Body of pancreas (tissue), 4 donors: Measurements from ENCODE around the gene SSTR3. TPM values are rescaled to one million over a fixed set of nuclear protein-coding genes. Genes with fewer than 3 reads are reported as not detected.

Source experiments
- ATAC-seq: fragments of 150-250 bp; one replicate; pipeline ENCODE4 v1.9.1; 2016
- DNase-seq, 4 donors: peaks; one replicate each; pipeline ENCODE4 v3.0.0-alpha.2; 2019
- H3K27ac ChIP-seq, 4 donors: fragments of 200-600 bp; sonication (generic); 1 replicate in 3 of 4; 2 replicates in 1 of 4; pipeline versions ENCODE4 v1.5.1 to v1.6.1; 2016 to 2019; ENCODE audit warnings: mild to moderate bottlenecking in 1 of 4, mixed read lengths in 1 of 4, moderate library complexity in 1 of 4
- H3K27me3 ChIP-seq, 2 donors: fragments of 200-600 bp; sonication (generic); one replicate each; pipeline ENCODE4 v1.6.0; 2016; ENCODE audit warnings: mild to moderate bottlenecking in 1 of 2
- H3K36me3 ChIP-seq, 2 donors: fragments of 200-600 bp; sonication (generic); replicated peaks in 1 of 2; 2 replicates each; pipeline ENCODE4 v1.5.1; 2016; ENCODE audit warnings: low read depth in 2 of 2; ENCODE audit not compliant: insufficient read depth in 1 of 2
- H3K4me1 ChIP-seq: fragments of 200-600 bp; sonication (generic); one replicate; pipeline ENCODE4 v1.6.0; 2016
- H3K4me3 ChIP-seq, 2 donors: fragments of 200-600 bp; sonication (generic); 1 replicate in 1 of 2; 2 replicates in 1 of 2; pipeline ENCODE4 v1.5.1; 2016 to 2019
- H3K9me3 ChIP-seq, 3 donors: fragments of 200-600 bp; sonication (generic); 1 replicate in 2 of 3; 2 replicates in 1 of 3; pipeline ENCODE4 v1.5.1; 2016
- POLR2A ChIP-seq, 3 donors: fragments of 450-650 bp; IDR thresholded peaks; one replicate each; pipeline ENCODE4 v1.6.1; 2016; ENCODE audit warnings: antibody characterized with exemption in 3 of 3, mild to moderate bottlenecking in 2 of 3
- WGBS, 2 donors: methylation state at CpG; one replicate each; pipeline ENCODE4 v1.1.5; 2017; 5-methylcytosine and 5-hydroxymethylcytosine counted together
- intact Hi-C: fragments of 100-400 bp; cut with DNase I; formaldehyde crosslinking; loops from one replicate; pipeline ENCODE4 v1.15.1; 2023
- total RNA-seq, 2 donors: library from RNA; depleted of rRNA; stranded (reverse); fragments of >200 nt; gene quantifications; one replicate each; pipeline ENCODE4 v1.1.0, GENCODE V29; 2016
- TF ChIP-seq, protein P1 (sequence below), 7 experiments: fragments of 450-650 bp in 4 of 7; fragments of 200-600 bp in 3 of 7; sonication (generic) in 3 of 7; IDR thresholded peaks; one replicate each; pipeline ENCODE4 v1.5.1; 2016 to 2019; ENCODE audit warnings: antibody characterized with exemption in 7 of 7

SSTR3 gene
- total RNA-seq, 2 donors from 2014 or later, result 1.3 to 4.2 TPM

GRCh38 chr22:37224757-37225420 lies 12.6 kb upstream of the SSTR3 start:
- intact Hi-C loops, result no loop called here
- no peaks in the 10 kb centered on the region for H3K27me3 ChIP-seq
- WGBS, 2 donors, result 50 to 53% methylated on average over 8 of the region's 8 CpGs

GRCh38 chr22:37223965-37224551 lies 11.8 kb upstream of the SSTR3 start:
- Histone ChIP-seq H3K27me3 (no peaks in the 10 kb centered on the region), H3K9me3 (no peaks in the 10 kb centered on the region), H3K4me3 (no peak overlapping the region), H3K4me1 (no peaks in the 10 kb centered on the region), H3K27ac (no peak overlapping the region), H3K36me3 (no peaks in the 10 kb centered on the region)
- intact Hi-C loops, result no loop called here
- DNase-seq, result no peak
- no peak for ATAC-seq
- 64 to 72% methylated on average over 3 of the region's 3 CpGs for WGBS, 2 donors
- TF ChIP-seq POLR2A (IDR thresholded peaks at IDR 0.05), result no peak
- TF ChIP-seq, protein P1, sequence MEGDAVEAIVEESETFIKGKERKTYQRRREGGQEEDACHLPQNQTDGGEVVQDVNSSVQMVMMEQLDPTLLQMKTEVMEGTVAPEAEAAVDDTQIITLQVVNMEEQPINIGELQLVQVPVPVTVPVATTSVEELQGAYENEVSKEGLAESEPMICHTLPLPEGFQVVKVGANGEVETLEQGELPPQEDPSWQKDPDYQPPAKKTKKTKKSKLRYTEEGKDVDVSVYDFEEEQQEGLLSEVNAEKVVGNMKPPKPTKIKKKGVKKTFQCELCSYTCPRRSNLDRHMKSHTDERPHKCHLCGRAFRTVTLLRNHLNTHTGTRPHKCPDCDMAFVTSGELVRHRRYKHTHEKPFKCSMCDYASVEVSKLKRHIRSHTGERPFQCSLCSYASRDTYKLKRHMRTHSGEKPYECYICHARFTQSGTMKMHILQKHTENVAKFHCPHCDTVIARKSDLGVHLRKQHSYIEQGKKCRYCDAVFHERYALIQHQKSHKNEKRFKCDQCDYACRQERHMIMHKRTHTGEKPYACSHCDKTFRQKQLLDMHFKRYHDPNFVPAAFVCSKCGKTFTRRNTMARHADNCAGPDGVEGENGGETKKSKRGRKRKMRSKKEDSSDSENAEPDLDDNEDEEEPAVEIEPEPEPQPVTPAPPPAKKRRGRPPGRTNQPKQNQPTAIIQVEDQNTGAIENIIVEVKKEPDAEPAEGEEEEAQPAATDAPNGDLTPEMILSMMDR (IDR thresholded peaks at IDR 0.05), result no peak

More at GRCh38 chr22:37224757-37225420, 12.6 kb upstream of the SSTR3 start:
- Histone ChIP-seq H3K4me3 (no peak overlapping the region), H3K27ac (no peak overlapping the region), H3K4me1 (peaks cover 4% of the 10 kb centered on the region), H3K9me3 (no peaks in the 10 kb centered on the region), H3K36me3 (no peaks in the 10 kb centered on the region)
- no peak for DNase-seq
- TF ChIP-seq, protein P1 (IDR thresholded peaks at IDR 0.05), result no peak
- ATAC-seq, result no peak

DNA sequence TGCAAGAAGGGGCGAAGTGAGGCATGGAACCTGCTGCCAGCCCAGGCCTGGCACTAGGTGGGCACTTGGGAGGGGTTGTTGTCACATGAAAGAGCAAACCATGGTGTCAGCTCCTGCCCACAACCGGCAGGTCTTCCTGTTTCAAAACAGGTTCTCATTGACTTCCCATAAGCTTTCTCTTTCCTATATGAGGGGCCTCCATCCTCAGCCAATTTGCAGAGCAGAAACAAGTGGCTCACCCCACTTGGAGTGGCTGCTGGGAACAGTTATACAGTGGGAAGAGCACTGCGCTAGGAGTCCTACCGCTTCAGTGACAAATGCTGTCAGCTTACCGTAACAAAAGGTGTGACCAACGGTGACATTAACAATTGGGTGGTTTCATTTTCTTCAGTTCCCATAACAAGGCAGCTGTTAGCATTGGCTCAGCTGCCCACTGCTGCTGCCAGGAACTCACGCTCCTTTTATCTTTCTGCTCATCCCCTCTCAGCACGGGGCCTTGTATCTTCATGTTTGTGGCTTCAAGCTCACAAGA lies 10.2 kb upstream of the SSTR3 start:
- WGBS, 2 donors, result 63 to 69% methylated on average over 7 to 8 of the region's 8 CpGs
- intact Hi-C loops, result no loop called here
- ATAC-seq, result no peak

DNA sequence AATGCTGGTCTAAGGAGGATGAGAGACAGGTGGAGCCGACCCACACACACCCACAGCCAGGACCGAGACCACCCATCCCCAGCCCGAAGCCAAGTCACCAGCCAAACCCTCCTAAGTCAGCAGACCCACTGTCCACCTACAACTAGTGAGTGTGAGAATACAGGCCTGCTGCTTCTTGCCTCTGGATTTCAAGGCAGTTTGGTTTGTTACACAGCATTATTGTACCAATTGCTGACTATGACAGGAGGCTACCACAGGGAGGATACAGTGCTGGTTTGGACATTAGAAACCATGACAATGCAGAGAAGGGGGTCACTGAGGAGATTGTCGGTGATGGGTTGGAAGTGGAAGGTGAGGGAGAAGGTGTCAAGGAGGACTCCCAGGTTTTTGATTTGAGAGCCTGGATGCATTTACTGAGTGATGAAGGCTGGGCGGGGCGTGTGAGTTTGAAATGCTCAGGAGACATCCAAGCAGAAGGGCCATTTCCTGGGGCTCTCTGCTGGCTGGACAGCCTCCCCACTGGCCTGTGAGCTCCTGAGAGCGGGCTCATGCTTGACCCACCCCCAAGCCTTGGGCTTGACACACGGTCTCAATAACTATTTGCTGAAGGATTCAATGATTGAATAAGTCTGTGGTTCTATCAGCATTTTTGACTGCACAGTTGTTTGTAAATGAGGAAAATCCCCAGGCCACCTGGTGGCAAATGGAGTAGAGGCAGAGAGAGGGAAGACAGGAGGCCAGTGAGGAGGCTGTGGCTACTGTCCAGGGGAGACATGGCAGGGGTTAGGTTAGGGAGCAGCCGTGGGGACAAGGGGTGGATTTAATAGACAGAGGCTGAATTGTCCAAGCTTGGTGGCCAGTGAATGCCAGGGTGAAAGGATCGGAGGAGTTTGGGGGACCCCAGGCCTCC lies 9.4 kb upstream of the SSTR3 start:
- H3K4me1 ChIP-seq, result no peaks in the 10 kb centered on the region
- H3K27ac ChIP-seq, result no peak overlapping the region
- intact Hi-C loops, result no loop called here
- DNase-seq, result no peak
- no peaks in the 10 kb centered on the region for H3K27me3 ChIP-seq
- H3K36me3 ChIP-seq, result no peaks in the 10 kb centered on the region
- 92 to 94% methylated on average over 8 to 10 of the region's 10 CpGs for WGBS, 2 donors
- H3K9me3 ChIP-seq, result no peaks in the 10 kb centered on the region
- TF ChIP-seq, protein P1 (IDR thresholded peaks at IDR 0.05), result no peak
- TF ChIP-seq POLR2A (IDR thresholded peaks at IDR 0.05), result no peak
- H3K4me3 ChIP-seq, result no peak overlapping the region
- ATAC-seq, result no peak

More for the DNA sequence above, 10.2 kb upstream of the SSTR3 start:
- TF ChIP-seq, protein P1 (IDR thresholded peaks at IDR 0.05), result no peak
- no peak for TF ChIP-seq POLR2A (IDR thresholded peaks at IDR 0.05)
- no peaks in the 10 kb centered on the region for H3K4me1 ChIP-seq
- no peak overlapping the region for H3K27ac ChIP-seq
- no peak overlapping the region for H3K4me3 ChIP-seq
- no peak for DNase-seq
- no peaks in the 10 kb centered on the region for H3K27me3 ChIP-seq
- H3K9me3 ChIP-seq, result no peaks in the 10 kb centered on the region
- no peaks in the 10 kb centered on the region for H3K36me3 ChIP-seq
